HT1080 (cell line): ENCODE data around the gene GMIP. TPM values are rescaled to one million over a fixed set of nuclear protein-coding genes. Genes with fewer than 3 reads are reported as not detected.

Experiments
- DNase-seq: peaks from one replicate; pipeline ENCODE4 v3.0.0-alpha.2; 2015; ENCODE audit warnings: low read depth
- total RNA-seq: library from RNA; depleted of rRNA; stranded (reverse); fragments of >200 nt; shearing (Covaris generic); gene quantifications from 2 replicates; pipeline ENCODE4 v1.2.3, GENCODE V29; 2014

Gene GMIP
- total RNA-seq, 1 experiment from 2014 or later = 3.0 TPM

- no peak for DNase-seq
Measured at GRCh38 chr19:19659646-19660245, 16.3 kb upstream of the GMIP start.

- DNase-seq = no peak
Measured at GRCh38 chr19:19657397-19657783, 13.9 kb upstream of the GMIP start.

GRCh38 chr19:19656451-19657396, 13.3 kb upstream of the GMIP start:
- DNase-seq = no peak

- DNase-seq = no peak
Measured at GRCh38 chr19:19655641-19656343, 12.3 kb upstream of the GMIP start.

GRCh38 chr19:19655051-19655594, 11.7 kb upstream of the GMIP start:
- no peak for DNase-seq

GRCh38 chr19:19654441-19654840, 11.0 kb upstream of the GMIP start:
- no peak for DNase-seq

- DNase-seq = no peak
Measured at GRCh38 chr19:19653597-19654147, 10.2 kb upstream of the GMIP start.

GRCh38 chr19:19652482-19653295, 9.2 kb upstream of the GMIP start:
- DNase-seq = no peak

- no peak for DNase-seq
Measured at GRCh38 chr19:19651076-19651475, 7.6 kb upstream of the GMIP start.

- no peak for DNase-seq
Measured at GRCh38 chr19:19650331-19650730, 6.9 kb upstream of the GMIP start.

- DNase-seq = no peak
Measured at GRCh38 chr19:19649580-19649995, 6.1 kb upstream of the GMIP start.

- DNase-seq = no peak
Measured at GRCh38 chr19:19649155-19649554, 5.7 kb upstream of the GMIP start.

- no peak for DNase-seq
Measured at GRCh38 chr19:19647037-19647835, 3.8 kb upstream of the GMIP start.

GRCh38 chr19:19645233-19645870, 1.9 kb upstream of the GMIP start:
- no peak for DNase-seq

GRCh38 chr19:19644054-19644388, 564 bp upstream of the GMIP start:
- DNase-seq = no peak

GRCh38 chr19:19642506-19643157, 825 bp downstream of the GMIP start:
- no peak for DNase-seq

GRCh38 chr19:19637523-19638251, 5.8 kb downstream of the GMIP start:
- no peak for DNase-seq

GRCh38 chr19:19637186-19637522, 6.3 kb downstream of the GMIP start:
- DNase-seq = no peak
